Smooth muscle cell (in vitro differentiated cells): Measurements from ENCODE around the gene STT3B. TPM values are rescaled to one million over a fixed set of nuclear protein-coding genes. Genes with fewer than 3 reads are reported as not detected.

ENCODE experiments used
- DNase-seq: peaks from one replicate; lab custom pipeline; 2025; ENCODE audit not compliant: unreplicated experiment; lab: John Stamatoyannopoulos, UW
- H2AFZ ChIP-seq: fragments of 200-600 bp; sonication (generic); 2 replicates; pipeline ENCODE4 v1.6.0; 2016; ENCODE audit warnings: antibody characterized with exemption, low read depth, mild to moderate bottlenecking
- H3F3A ChIP-seq: fragments of 200-600 bp; sonication (generic); 2 replicates; pipeline ENCODE4 v1.6.0; 2017; ENCODE audit warnings: antibody characterized with exemption, low read depth
- H3K27ac ChIP-seq: fragments of 200-600 bp; sonication (generic); 2 replicates; pipeline ENCODE4 v1.5.1; 2016; ENCODE audit warnings: low read depth, mild to moderate bottlenecking
- H3K27me3 ChIP-seq: fragments of 200-600 bp; sonication (generic); 2 replicates; pipeline ENCODE4 v1.6.1; 2016; ENCODE audit warnings: low read depth, mild to moderate bottlenecking
- H3K36me3 ChIP-seq: fragments of 200-600 bp; sonication (generic); 2 replicates; pipeline ENCODE4 v1.5.1; 2016; ENCODE audit warnings: low read depth
- H3K4me1 ChIP-seq: fragments of 200-600 bp; sonication (generic); 2 replicates; pipeline ENCODE4 v1.5.1; 2016; ENCODE audit warnings: low read depth
- H3K4me2 ChIP-seq: fragments of 200-600 bp; sonication (generic); 2 replicates; pipeline ENCODE4 v1.6.0; 2016; ENCODE audit warnings: mild to moderate bottlenecking
- H3K4me3 ChIP-seq: fragments of 200-600 bp; sonication (generic); 2 replicates; pipeline ENCODE4 v1.5.1; 2016; ENCODE audit warnings: mild to moderate bottlenecking
- H3K79me2 ChIP-seq: fragments of 200-600 bp; sonication (generic); 2 replicates; pipeline ENCODE4 v1.6.0; 2016; ENCODE audit warnings: low read depth, mild to moderate bottlenecking
- H3K9ac ChIP-seq: fragments of 200-600 bp; sonication (generic); 2 replicates; pipeline ENCODE4 v1.6.0; 2016; ENCODE audit warnings: low read depth
- H3K9me3 ChIP-seq: fragments of 200-600 bp; sonication (generic); replicated peaks from 2 replicates; pipeline ENCODE4 v1.5.1; 2016; ENCODE audit warnings: low read depth
- H4K20me1 ChIP-seq: fragments of 200-600 bp; sonication (generic); 2 replicates; pipeline ENCODE4 v1.6.0; 2016; ENCODE audit warnings: low read depth
- CTCF ChIP-seq: fragments of 200-600 bp; sonication (generic); IDR thresholded peaks from 2 replicates; pipeline ENCODE4 v1.5.1; 2017; ENCODE audit warnings: borderline replicate concordance, mild to moderate bottlenecking, antibody characterized with exemption; ENCODE audit not compliant: insufficient read depth, poor library complexity, severe bottlenecking
- WGBS: methylation state at CpG from one replicate; pipeline ENCODE4 v1.1.7; 2016; ENCODE audit warnings: low lambda C conversion rate; 5-methylcytosine and 5-hydroxymethylcytosine counted together
- polyA plus RNA-seq: library from polyadenylated mRNA; unstranded; fragments of >200 nt; fragmentation: Nextera tagmentation; extraction: Ambion mirVana; gene quantifications from 2 replicates; pipeline ENCODE4 v1.2.1, GENCODE V29; 2016
- total RNA-seq: library from RNA; depleted of rRNA; stranded (reverse); fragments of >200 nt; gene quantifications from 2 replicates; pipeline ENCODE4 v1.2.3, GENCODE V29; 2014

The STT3B gene
- total RNA-seq (191 and 214 TPM in 2 replicates), polyA plus RNA-seq (79.1 and 82.0 TPM in 2 replicates)

- no peak for DNase-seq
- 1% methylated on average over 58 of the region's 68 CpGs for WGBS
- no peak for TF ChIP-seq CTCF
These were observed at the start of gene STT3B for GRCh38 chr3:31532587-31533168. Gene STT3B (plus strand): TSS chr3:31532925. CDS start chr3:31532999, 74 bp downstream.

GRCh38 chr3:31483776-31484175, 48.9 kb upstream of the STT3B start:
- Histone ChIP-seq H3K79me2 (no peaks in the 10 kb centered on the region), H3F3A (no peaks in the 10 kb centered on the region), H2AFZ (no peak overlapping the region), H3K27me3 (no peaks in the 10 kb centered on the region), H4K20me1 (no peaks in the 10 kb centered on the region), H3K4me2 (no peak overlapping the region), H3K4me1 (no peaks in the 10 kb centered on the region), H3K9ac (no peak overlapping the region), H3K36me3 (no peaks in the 10 kb centered on the region), H3K27ac (no peak overlapping the region), H3K4me3 (no peak overlapping the region), H3K9me3 (no peaks in the 10 kb centered on the region)
- no peak for TF ChIP-seq CTCF
- no peak for DNase-seq
- WGBS = 86% methylated on average over 1 of the region's 1 CpG

More at GRCh38 chr3:31532587-31533168, at the start of gene STT3B:
- Histone ChIP-seq H3F3A (no peaks in the 10 kb centered on the region), H3K27ac (peak within 1 kb of the TSS; percentile 96), H3K9me3 (no peaks in the 10 kb centered on the region), H4K20me1 (peaks cover 47% of the 10 kb centered on the region), H3K4me3 (peak within 1 kb of the TSS; percentile 96), H3K79me2 (peaks cover 47% of the 10 kb centered on the region), H3K4me1 (peaks cover 40% of the 10 kb centered on the region), H2AFZ (peak within 1 kb of the TSS; percentile 97), H3K27me3 (peaks cover 4% of the 10 kb centered on the region), H3K4me2 (peak within 1 kb of the TSS; percentile 97), H3K36me3 (no peaks in the 10 kb centered on the region), H3K9ac (peak within 1 kb of the TSS; percentile 88)

- no peak overlapping the region for H2AFZ ChIP-seq
- H3K4me2 ChIP-seq = no peak overlapping the region
- H3K79me2 ChIP-seq = no peaks in the 10 kb centered on the region
- DNase-seq = no peak
- H3F3A ChIP-seq = no peaks in the 10 kb centered on the region
- no peaks in the 10 kb centered on the region for H3K27me3 ChIP-seq
- H3K9me3 ChIP-seq = no peaks in the 10 kb centered on the region
- no peak for TF ChIP-seq CTCF
- H3K36me3 ChIP-seq = no peaks in the 10 kb centered on the region
- no peak overlapping the region for H3K4me3 ChIP-seq
- WGBS = 83% methylated on average over 1 of the region's 1 CpG
- H4K20me1 ChIP-seq = no peaks in the 10 kb centered on the region
- H3K4me1 ChIP-seq = no peaks in the 10 kb centered on the region
- H3K27ac ChIP-seq = no peak overlapping the region
- no peak overlapping the region for H3K9ac ChIP-seq
These were observed 47.5 kb upstream of the STT3B start for GRCh38 chr3:31485196-31485595.

GRCh38 chr3:31486865-31487533, 45.7 kb upstream of the STT3B start:
- Histone ChIP-seq H3K4me3 (no peak overlapping the region), H2AFZ (no peak overlapping the region), H3K27ac (no peak overlapping the region), H3K9ac (no peak overlapping the region), H4K20me1 (no peaks in the 10 kb centered on the region), H3K4me2 (no peak overlapping the region), H3K9me3 (no peaks in the 10 kb centered on the region), H3K36me3 (no peaks in the 10 kb centered on the region), H3K79me2 (no peaks in the 10 kb centered on the region), H3F3A (no peaks in the 10 kb centered on the region), H3K4me1 (no peaks in the 10 kb centered on the region), H3K27me3 (no peaks in the 10 kb centered on the region)
- no peak for DNase-seq
- 92% methylated on average over 7 of the region's 7 CpGs for WGBS
- no peak for TF ChIP-seq CTCF
